Cardiac muscle cell (in vitro differentiated cells and primary cell): ENCODE results near the gene ACOXL. TPM values are rescaled to one million over a fixed set of nuclear protein-coding genes. Genes with fewer than 3 reads are reported as not detected.

ENCODE experiments used
- DNase-seq, 2 donors: peaks; one replicate each; pipeline versions ENCODE4 v3.0.0 to v3.0.0-alpha.2; 2010 to 2017; ENCODE audit warnings: low read depth in 1 of 2, low spot score in 1 of 2
- H3K27ac ChIP-seq: fragments of 200-600 bp; sonication (generic); 2 replicates; pipeline ENCODE4 v1.5.1; 2016
- H3K27me3 ChIP-seq: fragments of 200-600 bp; sonication (generic); 2 replicates; pipeline ENCODE4 v1.6.0; 2016; ENCODE audit warnings: control low read depth
- H3K36me3 ChIP-seq: fragments of 200-600 bp; sonication (generic); 2 replicates; pipeline ENCODE4 v1.5.1; 2016; ENCODE audit warnings: control low read depth
- H3K4me1 ChIP-seq: fragments of 200-600 bp; sonication (generic); 2 replicates; pipeline ENCODE4 v1.8.1; 2017; ENCODE audit warnings: low read depth, mild to moderate bottlenecking, mixed run types
- H3K4me3 ChIP-seq: fragments of 200-600 bp; sonication (generic); 2 replicates; pipeline ENCODE4 v1.5.1; 2016; ENCODE audit warnings: mild to moderate bottlenecking
- H3K9me3 ChIP-seq: fragments of 200-600 bp; sonication (generic); 2 replicates; pipeline ENCODE4 v1.5.1; 2017; ENCODE audit warnings: low read depth, mild to moderate bottlenecking, control low read depth
- polyA plus RNA-seq: library from polyadenylated mRNA; unstranded; fragments of >200 nt; fragmentation: Nextera tagmentation; extraction: Ambion mirVana; gene quantifications from 2 replicates; pipeline ENCODE4 v1.2.1, GENCODE V29; 2016
- total RNA-seq: library from RNA; depleted of rRNA; stranded (reverse); fragments of >200 nt; gene quantifications from 2 replicates; pipeline ENCODE4 v1.2.3, GENCODE V29; 2016
- TF ChIP-seq, protein P1 (sequence below): IDR thresholded peaks from 2 replicates; pipeline ENCODE4 v1.5.1; 2012; ENCODE audit warnings: low read depth, mild to moderate bottlenecking, low read length

ACOXL gene
- total and polyA plus RNA-seq, 2 experiments from 2014 or later = 0.89 to 2.4 TPM

DNA sequence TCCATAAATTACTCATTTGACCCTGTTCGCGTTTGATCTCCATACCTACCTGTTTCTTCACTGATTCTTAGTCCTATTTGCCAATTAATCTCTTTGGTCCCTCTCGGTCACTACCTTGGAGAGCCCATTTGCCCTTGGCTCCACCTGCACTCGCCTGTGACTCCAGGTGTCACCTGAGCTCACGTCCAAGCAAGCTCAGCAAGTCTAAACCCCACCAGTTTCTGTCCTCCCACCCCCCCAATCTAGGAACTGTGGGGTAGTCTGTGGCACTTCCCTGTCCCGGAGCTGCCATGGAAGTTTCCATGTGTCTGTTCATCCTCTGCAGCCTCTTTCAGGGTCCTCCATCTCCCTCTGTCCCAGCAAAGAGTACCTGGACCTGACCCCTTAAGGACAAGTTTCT lies 320.2 kb downstream of the ACOXL start:
- no peaks in the 10 kb centered on the region for H3K27me3 ChIP-seq
- H3K4me1 ChIP-seq = no peaks in the 10 kb centered on the region
- no peaks in the 10 kb centered on the region for H3K36me3 ChIP-seq
- no peak for DNase-seq
- H3K27ac ChIP-seq = no peak overlapping the region
- H3K4me3 ChIP-seq = no peak overlapping the region
- H3K9me3 ChIP-seq = no peaks in the 10 kb centered on the region
- TF ChIP-seq, protein P1, sequence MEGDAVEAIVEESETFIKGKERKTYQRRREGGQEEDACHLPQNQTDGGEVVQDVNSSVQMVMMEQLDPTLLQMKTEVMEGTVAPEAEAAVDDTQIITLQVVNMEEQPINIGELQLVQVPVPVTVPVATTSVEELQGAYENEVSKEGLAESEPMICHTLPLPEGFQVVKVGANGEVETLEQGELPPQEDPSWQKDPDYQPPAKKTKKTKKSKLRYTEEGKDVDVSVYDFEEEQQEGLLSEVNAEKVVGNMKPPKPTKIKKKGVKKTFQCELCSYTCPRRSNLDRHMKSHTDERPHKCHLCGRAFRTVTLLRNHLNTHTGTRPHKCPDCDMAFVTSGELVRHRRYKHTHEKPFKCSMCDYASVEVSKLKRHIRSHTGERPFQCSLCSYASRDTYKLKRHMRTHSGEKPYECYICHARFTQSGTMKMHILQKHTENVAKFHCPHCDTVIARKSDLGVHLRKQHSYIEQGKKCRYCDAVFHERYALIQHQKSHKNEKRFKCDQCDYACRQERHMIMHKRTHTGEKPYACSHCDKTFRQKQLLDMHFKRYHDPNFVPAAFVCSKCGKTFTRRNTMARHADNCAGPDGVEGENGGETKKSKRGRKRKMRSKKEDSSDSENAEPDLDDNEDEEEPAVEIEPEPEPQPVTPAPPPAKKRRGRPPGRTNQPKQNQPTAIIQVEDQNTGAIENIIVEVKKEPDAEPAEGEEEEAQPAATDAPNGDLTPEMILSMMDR = no peak

DNA sequence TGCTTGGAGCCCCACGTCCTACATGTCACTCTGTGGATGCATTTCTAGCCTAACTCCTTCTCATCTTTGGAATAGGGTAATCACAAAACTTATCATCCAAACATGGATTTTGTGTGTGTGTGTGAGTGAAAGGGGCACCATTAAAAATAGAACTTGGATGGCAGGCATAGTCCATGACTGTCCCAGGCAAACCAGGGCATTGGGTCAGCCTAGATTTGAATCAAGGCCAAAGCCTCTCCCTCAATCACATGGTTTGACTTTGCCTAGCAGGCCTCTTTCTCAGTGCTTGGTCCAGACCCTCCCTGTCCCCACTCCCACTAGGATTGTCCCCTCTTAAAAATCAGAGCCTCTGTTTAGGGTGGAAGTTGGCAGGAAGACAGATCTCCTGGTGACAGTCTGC lies 320.9 kb downstream of the ACOXL start:
- Histone ChIP-seq H3K36me3 (no peaks in the 10 kb centered on the region), H3K9me3 (no peaks in the 10 kb centered on the region)

GRCh38 chr2:111053825-111054515 lies 321.6 kb downstream of the ACOXL start:
- Histone ChIP-seq H3K27me3 (no peaks in the 10 kb centered on the region), H3K9me3 (no peaks in the 10 kb centered on the region), H3K27ac (no peak overlapping the region), H3K4me1 (no peaks in the 10 kb centered on the region), H3K36me3 (no peaks in the 10 kb centered on the region), H3K4me3 (no peak overlapping the region)
- TF ChIP-seq, protein P1 = no peak
- DNase-seq = no peak

More for the DNA sequence above, 320.9 kb downstream of the ACOXL start:
- Histone ChIP-seq H3K4me3 (no peak overlapping the region), H3K27ac (no peak overlapping the region), H3K27me3 (no peaks in the 10 kb centered on the region), H3K4me1 (no peaks in the 10 kb centered on the region)
- DNase-seq = no peak
- TF ChIP-seq, protein P1 = no peak

GRCh38 chr2:111054791-111055691 lies 322.7 kb downstream of the ACOXL start:
- Histone ChIP-seq H3K9me3 (no peaks in the 10 kb centered on the region), H3K4me1 (no peaks in the 10 kb centered on the region), H3K27me3 (no peaks in the 10 kb centered on the region), H3K4me3 (no peak overlapping the region), H3K27ac (no peak overlapping the region), H3K36me3 (no peaks in the 10 kb centered on the region)
- TF ChIP-seq, protein P1 = no peak
- no peak for DNase-seq

DNA sequence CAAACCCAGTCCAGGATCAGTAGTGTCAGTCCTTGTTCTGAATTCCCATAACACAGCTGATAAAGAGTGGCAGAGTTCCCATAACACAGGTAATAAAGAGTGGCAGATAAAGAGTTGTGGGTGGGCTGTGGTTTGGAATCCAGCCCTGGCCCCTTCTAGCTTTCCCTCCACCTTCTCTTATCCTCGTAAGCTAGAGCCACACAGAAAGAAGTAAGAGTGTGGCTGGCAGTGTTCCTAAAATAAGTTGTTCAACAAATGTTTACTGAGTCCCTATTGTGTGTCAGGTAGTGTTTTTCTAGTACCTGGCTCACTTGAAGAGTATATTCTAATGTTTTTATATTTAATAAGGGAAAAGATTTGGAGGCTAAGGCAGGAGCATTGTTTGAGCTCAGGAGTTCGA lies 323.4 kb downstream of the ACOXL start:
- TF ChIP-seq, protein P1 = no peak
- Histone ChIP-seq H3K4me1 (no peaks in the 10 kb centered on the region), H3K27ac (no peak overlapping the region), H3K27me3 (no peaks in the 10 kb centered on the region), H3K4me3 (no peak overlapping the region), H3K9me3 (no peaks in the 10 kb centered on the region), H3K36me3 (no peaks in the 10 kb centered on the region)
- no peak for DNase-seq
